NCI-H2171 treated with DMSO at 0.1 percent for 48 hours (cell line): ENCODE measurements around the gene CCDC178.

ENCODE experiments used
- DNase-seq: peaks from one replicate; lab custom pipeline; 2025; lab: John Stamatoyannopoulos, UW

The CCDC178 gene

DNA sequence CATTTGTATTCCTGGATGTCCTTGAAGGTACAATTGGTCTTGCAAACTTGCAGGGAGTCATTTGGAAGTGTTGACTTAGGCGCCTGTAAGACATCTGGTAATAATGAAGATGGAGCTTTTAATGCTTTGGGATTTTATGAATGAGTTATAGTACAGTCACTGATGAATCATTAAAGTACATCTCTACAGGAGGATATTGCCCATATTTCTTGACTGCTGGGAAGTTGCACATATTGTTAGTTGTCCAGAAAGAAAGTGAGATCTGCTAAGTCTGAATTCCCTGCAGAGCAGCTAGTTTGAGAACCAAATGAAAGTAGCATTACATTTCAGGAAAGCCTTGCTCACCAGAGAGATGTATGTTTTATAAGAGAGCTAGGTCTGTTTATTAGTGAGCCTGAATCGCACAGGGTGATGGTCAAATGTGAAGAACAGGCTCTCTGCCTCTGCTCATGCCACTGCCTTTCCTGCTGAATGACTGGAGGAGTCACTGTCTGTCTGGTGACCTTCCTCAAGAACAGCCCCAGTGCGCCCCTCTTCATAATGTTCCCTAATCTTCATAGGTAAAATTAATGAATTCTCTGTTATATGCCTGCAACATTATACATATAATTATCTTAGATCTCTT is 528.7 kb downstream of the CCDC178 start:
- no peak for DNase-seq

DNA sequence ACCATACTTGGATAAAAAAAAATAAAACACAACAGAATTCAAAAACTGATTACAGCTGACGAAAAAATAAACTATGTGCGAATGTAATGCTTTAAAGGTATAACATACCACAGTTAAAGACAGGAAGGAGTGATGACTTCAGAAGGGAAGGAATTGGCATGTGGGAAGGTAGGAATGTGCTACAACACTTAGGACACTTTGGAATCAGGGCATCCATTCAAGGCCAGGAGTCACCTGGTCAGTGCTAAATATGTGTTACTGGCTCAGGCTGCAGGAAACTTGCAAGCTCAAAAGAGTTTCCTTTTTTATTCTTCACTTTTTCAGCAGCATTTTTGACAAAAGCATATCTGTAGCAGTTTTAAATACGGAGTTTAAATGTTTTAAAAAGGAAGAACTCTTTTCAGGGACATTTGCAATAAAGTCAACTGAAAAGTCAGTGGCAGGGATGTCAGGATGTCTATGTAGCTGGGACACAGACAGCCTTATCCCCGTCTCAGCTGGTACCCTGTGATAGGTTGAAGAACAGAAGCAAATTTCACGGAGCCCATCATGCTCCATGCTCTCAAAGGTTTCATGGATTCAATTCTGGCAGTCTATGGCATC is 529.7 kb downstream of the CCDC178 start:
- DNase-seq: no peak

DNA sequence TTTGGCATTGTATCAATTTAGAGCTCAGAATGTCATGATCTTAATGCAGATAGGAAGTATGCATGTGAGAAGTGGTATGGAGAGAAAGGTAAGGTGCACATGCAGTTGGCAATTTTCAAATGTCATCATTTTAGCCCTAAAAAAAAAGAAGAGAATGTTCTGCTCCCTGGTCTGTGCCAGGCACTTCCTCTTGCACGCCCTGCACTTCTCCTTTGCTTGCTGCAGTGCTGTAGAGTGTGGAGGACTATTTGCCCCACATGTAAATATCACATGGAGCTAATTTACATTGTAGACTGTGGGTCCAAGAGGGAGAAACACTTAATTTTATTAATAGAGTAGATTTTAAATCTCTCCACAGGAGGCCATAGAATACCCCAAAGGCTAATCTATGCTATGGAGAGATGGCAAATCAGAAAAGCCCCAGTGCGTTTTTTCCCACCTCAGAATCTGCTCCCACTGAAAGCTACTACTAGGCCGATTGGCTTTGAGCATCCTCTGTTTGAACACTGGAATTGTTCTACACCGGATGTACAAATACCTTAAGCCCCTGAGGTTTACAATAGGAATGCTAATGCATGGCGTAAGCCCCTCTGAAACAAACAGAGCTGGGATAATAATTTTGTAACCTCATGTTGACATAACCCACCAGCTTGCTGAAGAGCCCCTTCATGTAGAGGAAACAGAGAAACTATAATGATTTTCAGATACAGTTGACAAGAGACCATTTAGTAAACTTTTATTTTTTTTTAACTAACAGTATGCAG is 530.5 kb downstream of the CCDC178 start:
- no peak for DNase-seq

DNA sequence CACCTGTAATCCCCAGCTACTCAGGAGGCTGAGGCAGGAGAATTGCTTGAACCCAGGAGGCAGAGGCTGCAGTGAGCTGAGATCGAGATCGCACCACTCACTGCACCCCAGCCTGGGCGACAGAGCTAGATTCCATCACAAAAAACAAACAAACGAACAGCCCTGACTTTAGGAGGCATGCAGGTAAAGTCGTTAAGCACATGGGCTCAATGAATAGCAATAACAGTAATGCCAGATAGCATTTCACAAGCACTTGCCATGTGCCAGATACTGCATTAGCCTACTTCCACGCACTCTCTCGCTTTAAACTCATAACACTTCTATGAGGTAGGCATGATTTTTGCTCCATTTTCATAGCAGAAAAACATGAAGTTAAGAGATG is 532.1 kb downstream of the CCDC178 start:
- no peak for DNase-seq

DNA sequence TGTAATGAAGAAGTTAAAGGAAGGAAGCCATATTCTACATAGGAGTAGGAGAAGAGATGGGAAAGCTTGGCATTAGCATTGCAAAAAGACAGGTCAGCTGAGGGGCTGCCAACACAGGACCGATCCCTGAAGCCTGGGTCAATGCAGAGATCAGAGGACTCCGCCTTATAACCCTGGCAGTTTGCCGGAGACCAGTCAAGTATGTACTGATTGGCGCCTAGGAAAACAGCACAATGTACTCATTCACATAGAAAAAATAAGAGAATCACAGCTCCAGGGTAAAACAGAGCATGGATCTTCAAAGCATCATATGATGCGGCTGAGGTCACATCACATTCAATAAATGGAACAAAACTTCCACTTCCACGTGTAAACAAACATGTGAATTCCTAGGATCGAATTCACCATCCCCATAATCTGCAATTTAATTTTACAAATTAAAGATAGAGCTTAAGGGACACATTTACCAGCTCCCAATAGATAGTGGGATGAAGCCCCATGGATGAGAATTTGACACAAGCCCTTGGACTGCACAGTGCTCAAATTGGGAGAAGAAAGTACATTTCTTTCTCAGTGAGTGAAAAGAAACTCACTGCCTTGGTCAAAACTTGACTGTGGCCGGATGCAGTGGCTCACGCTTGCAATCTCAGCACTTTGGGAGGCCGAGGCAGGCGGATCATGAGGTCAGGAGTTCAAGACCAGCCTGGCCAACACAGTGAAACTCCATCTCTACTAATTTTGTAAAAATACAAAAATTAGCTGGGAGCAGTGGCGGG is 532.7 kb downstream of the CCDC178 start:
- DNase-seq: peak; percentile 4

DNA sequence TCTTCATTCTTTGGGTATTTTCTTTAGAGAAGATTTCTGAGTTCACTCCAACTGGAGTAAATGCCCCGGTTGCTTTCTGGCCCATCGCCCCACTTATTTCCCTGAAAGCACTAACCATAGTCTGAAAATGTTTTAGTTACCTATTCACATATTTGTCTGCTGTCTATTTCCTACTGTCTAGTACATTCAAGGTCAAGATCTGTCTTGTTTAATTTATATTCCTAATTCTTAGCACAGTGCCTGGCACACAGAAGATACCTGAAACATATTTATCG is 533.3 kb downstream of the CCDC178 start:
- DNase-seq: no peak

DNA sequence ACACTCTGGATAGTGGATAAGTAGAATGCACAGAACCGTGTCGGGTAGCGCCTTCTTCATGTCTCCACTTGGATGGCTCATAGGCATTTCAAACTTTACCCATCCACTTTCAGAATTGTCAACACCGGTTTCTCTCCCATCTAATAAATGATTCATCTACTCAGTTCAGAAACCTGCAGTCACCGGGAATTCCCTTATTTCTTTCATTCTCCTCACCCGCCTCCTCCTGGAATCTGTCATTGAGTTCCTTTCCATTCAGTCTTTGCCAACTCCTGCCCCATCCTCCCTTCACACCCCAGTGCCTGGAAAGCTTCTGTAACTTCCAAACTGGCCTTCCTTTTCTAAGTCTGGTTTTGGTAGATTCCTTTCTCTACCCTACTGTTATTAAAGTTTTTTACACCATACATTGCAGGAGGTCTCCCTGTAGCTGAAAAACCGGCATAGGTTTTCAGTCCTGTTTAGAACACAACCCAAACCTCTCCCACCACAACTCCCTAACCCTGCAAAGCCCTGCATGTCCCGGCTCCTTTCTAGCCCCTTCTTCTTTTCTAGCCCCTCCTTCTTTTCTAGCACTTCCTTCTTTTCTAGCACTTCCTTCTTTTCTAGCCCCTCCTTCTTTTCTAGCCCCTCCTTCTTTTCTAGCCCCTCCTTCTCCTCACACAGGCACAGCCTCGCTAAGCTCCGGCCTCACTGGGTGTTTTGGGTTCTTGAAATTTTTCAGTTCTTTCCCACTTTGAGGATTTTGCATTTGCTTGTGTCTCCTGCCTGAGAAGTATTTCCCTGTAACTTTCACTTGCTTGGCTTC is 533.8 kb downstream of the CCDC178 start:
- DNase-seq: no peak

DNA sequence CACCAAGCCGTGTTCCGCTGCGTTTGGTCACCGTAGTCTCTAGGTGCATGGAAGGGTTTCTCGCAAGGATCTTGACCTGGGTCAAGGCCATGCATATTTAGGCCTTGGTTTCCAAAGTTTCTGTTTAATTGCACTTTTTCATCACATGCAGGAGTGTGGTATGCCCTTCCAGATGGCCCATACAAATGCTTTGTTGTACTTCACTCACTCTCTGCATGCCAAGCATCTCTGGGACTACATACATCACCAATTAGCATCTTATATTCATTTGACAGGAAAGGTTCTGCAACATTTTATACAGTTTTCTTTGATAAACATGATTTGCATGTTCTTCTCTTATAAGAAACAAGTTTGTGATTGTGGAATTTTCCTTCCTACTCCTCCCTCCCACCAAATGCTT is 534.9 kb downstream of the CCDC178 start:
- no peak for DNase-seq

DNA sequence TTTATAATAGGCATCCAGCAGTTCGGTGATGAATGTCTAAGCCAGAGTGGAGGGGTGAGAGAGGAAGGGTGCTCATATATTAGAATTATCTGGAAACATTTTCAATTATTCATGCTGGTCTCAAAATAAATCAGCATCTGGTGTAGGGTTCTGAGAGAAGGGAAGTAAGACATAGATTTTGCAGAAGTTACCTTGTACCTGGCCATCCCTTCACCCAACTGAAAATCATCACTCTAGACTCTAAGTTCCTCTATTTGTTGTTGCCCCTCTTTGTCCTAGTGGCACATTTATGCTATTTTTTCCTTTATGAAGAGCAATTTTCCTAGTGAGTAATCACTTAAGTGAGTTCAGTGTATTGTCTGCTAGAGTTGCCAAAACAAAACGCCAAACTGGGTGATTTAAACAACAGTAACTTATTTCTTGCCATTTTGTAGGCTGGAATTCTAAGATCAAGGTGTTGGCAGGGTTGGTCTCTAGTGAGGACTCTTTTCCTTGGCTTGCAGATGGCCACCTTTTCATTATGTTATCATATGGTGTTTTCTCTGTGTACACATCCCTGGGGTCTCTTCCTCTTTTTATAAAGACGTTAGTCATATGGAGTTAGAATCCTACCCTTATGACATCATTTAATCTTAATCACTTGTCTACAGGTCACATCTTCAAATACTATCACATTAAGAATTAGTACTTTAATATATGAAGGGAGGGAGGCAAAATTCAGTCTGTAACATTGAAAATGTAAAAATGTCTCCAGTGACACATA is 537.8 kb downstream of the CCDC178 start:
- peak; percentile 29 for DNase-seq

DNA sequence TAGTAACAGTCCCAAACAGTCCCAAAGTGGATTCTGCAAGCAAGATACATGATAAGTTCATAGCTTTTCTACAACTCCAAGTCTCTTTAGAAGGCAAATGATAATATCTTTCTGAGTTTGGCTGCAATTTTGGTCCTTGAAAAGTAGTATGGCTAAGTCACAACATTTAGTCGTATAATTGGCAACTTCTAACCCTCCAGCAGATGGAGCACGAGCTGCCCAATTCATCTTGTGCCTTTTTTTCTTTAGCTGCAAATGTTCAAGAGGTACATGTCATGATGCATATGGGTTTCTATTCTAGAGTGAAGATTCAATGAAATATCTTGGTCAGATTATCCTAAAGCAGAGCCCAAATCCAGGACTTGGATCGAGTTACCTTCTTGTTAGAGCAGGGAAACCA is 540.7 kb downstream of the CCDC178 start:
- no peak for DNase-seq

DNA sequence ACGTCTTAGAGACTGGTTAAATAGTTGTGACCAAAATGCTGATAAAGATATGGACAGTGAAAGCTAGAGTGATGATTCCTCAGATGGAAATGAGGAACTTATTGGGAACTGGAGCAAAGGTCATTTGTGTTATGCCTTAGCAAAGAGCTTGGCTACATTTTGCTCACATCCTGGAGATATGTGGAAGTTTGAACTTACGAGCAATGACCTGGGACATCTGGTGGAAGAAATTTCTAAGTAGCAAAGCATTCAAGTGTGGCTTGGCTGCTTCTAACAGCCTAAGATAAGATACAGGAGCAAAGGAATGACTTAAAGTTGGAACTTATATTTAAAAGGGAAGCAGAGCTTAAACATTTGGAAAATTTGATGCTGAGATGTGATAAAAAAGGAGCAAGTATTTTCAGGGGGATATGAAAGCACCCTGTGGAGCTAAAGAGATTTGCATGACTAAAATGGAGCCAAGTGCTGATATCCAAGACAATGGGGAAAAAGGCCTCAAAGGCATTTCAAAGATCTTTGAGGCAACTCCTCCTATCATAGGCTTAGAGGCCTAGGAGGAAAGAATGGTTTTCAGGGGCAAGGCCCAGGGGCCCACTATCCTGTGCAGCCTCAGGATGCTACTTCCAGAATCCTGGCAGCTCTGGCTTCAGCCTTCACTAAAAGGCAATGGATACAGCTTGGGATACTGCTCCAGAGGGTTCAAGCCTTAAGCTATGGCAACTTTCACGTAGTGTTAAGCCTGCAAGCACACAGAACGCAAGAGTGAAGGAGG is 543.6 kb downstream of the CCDC178 start:
- no peak for DNase-seq

DNA sequence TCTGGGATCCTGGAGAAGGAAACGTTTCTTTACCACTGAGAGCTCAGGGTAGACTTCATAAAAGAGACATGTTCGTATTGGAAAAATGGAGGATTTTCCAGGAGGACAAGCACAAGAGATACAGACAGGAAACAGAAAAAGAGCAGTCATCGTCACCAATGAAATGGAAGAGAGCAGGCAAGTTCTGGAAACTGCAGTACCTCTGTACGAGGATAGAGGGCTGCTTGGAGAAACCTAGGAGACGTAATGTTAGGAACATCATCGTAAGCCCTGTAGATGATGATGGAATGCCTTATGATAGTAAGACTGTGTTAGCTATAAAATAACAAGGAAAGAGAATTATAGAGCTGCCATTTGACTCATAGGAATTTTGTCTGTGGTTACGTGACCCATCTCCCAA is 546.6 kb downstream of the CCDC178 start:
- peak; percentile 46 for DNase-seq

DNA sequence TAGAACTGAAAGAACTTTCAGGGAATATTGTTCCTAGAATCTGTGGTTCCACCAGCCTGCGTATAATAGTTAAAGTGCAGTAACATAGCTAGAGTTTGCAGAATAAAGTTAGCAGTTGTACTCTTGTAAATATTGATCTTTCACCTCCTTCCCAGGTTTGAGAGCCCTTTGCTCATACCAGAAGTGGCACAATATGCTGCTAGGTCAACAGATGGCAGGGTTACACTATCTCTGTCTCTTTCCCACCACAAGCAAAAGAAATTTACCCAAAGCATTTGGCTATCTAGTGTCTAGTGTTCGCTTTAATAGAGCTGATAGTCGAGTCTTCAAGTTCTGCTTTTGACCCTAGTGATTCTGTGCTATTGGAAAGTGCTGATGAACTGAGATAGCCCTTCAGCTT is 548.7 kb downstream of the CCDC178 start:
- DNase-seq: peak; percentile 69

DNA sequence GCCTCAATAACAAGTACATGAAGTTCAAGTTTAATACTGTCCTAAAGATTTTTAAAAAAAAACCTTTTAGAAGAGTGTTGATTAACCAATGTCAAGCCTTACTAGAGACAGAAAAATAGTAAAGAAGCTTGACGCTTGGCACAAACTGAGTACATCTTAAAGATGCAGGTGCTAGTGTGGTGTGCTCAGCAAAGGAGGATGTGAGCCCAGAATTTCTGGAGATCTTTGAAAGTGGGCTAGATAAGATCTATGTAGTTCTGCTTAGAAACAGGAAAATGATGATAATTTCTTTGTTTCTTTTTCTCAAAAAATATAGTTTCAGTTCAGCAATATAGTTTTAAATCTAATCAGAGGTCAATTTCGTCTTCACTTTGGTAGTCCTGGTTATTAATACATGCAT is 549.4 kb downstream of the CCDC178 start:
- no peak for DNase-seq

DNA sequence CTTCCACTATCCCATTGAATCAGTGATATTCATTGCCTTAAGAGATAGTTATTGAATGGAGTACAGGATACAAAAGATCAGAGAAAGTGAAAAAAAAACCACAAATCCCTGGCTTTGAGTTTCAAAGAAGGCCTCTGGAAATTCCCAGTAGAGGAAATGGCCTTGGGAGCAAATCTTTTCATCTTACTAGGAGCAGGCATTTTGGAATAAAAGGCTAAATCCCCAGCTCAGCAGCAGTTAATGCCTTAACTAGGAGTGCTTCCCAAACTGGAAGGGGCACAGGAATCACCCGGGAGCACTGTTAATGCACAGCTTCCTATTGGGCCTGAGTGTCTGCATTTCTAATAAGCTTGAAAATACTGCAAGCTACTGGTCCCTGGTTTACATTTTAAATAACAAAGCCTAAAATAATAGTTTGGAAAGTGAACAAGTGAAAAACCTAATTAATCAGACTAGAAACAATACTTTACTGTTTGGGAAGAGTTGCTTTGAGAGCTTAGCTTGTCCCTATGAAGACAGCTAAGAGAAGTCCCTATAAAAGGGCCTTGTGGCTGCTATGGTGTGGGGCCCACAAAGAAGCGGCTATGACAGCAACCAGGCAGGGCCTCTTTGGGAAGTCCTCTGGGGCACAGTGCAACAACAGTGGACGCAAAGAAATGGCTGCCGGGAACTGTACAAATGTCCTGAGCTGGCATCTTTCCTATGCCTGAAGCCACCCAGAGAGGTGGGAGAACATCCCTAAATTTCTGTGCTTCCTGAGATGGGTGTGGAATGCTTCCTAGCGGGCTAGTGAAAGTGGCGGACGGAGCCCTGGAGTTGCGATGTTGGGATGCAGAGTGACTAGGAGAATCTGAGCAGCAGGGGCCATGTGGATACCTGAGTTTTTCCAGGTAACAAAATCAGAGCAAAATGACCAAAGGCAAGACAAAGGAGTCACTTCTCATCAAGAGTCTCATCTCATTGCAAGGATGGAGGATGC is 550.6 kb downstream of the CCDC178 start:
- DNase-seq: no peak

DNA sequence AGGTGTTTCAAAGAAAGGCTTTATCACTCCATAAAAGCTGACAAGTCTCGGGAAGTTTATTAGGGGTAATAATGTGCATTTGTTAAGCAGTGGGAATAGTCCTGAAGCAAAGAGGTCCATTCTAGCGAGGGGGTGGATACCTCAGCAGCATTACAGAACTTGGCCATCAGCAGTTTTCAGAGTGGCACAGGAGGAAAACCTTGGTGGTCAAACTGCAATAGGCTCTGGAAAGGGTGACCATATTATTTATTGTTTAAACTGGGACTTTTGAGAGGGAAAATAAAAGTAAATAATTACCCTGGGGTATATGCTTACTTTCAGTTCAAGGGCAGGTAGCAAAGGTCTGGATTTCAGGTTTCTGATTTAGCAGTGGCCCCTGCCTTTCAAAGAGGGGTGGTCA is 552.2 kb downstream of the CCDC178 start:
- no peak for DNase-seq
